Measurements from ENCODE around the gene TBC1D21. TPM values are rescaled to one million over a fixed set of nuclear protein-coding genes. Genes with fewer than 3 reads are reported as not detected.
A peak's percentile ranks its signal among the peaks of the same experiment; 100 is the strongest.

The TBC1D21 gene
- total RNA-seq, 2 donors from 2014 or later = not detected

DNA sequence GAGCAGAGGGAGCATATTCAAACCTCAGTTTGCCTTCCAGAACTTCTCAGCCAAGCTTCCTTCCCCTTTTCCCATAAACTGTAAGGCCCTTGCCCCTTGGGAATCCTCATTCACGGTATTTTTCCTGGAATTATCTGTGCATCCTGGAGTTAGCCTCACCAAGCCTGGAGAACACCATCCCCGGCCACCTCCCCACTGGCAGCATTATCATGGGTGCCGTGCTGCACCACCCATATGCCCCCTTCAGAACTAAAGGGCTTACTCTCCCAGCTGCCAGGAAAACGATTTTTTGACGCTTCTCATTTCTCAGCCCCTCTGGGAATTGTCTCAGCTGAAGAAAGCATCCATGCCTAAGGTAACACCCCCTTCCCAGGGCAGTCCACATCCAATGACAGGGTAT lies 20.9 kb upstream of the TBC1D21 start:
- ATAC-seq = no peak
- no peaks in the 10 kb centered on the region for H3K36me3 Mint-ChIP-seq

GRCh38 chr15:73854265-73854664 lies 19.1 kb upstream of the TBC1D21 start:
- no peak for DNase-seq (ENCODE audit: low spot score in 2 of 2)
- no peaks in the 10 kb centered on the region for H3K9me3 Mint-ChIP-seq
- H3K36me3 Mint-ChIP-seq = no peaks in the 10 kb centered on the region
- ATAC-seq = no peak
- no peak overlapping the region for H3K27ac Mint-ChIP-seq

More for the DNA sequence above, 20.9 kb upstream of the TBC1D21 start:
- Mint-ChIP-seq H3K9me3 (no peaks in the 10 kb centered on the region), H3K27ac (no peak overlapping the region)
- no peak for DNase-seq (ENCODE audit: low spot score in 2 of 2)

GRCh38 chr15:73856458-73857192 lies 16.7 kb upstream of the TBC1D21 start:
- DNase-seq (ENCODE audit: low spot score in 2 of 2) (no peak), ATAC-seq (no peak)
- Mint-ChIP-seq H3K9me3 (no peaks in the 10 kb centered on the region), H3K36me3 (no peaks in the 10 kb centered on the region), H3K27ac (peak overlapping the region in 1 of 2 donors; percentile 17)

- ATAC-seq = no peak
- Mint-ChIP-seq H3K36me3 (no peaks in the 10 kb centered on the region), H3K27ac (no peak overlapping the region), H3K9me3 (no peaks in the 10 kb centered on the region)
- no peak for DNase-seq (ENCODE audit: low spot score in 2 of 2)
These were observed 16.0 kb upstream of the TBC1D21 start for GRCh38 chr15:73857193-73857920.

- Mint-ChIP-seq H3K27ac (no peak overlapping the region), H3K9me3 (no peaks in the 10 kb centered on the region), H3K36me3 (no peaks in the 10 kb centered on the region)
- ATAC-seq (no peak), DNase-seq (ENCODE audit: low spot score in 2 of 2) (no peak)
These were observed 15.3 kb upstream of the TBC1D21 start for GRCh38 chr15:73858062-73858461.

DNA sequence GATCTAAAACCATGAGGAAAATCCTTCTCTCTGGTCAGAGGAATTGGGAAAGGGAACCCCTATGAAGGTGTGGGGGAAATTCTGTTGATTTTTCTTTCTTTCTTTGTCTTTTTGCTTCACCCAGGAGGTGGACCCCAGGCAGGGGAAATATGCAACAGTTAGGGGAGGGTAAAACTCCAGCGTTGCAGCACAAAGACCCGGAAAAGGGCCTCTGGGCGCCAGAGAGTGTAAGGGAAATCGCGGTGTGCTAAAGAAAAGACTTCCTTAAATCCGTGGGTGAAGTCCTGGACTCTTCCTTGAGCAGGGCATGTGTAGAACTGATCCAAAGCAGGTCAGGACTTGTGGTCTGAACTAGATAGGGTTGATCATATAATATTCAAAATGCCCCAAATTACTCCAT lies 11.1 kb upstream of the TBC1D21 start:
- Mint-ChIP-seq H3K36me3 (no peaks in the 10 kb centered on the region), H3K27ac (no peak overlapping the region), H3K9me3 (no peaks in the 10 kb centered on the region)
- DNase-seq (ENCODE audit: low spot score in 2 of 2) (no peak), ATAC-seq (no peak)

- Mint-ChIP-seq H3K36me3 (no peaks in the 10 kb centered on the region), H3K27ac (no peak overlapping the region), H3K9me3 (no peaks in the 10 kb centered on the region)
- ATAC-seq (no peak), DNase-seq (ENCODE audit: low spot score in 2 of 2) (no peak)
These were observed 8.0 kb upstream of the TBC1D21 start for GRCh38 chr15:73865379-73865778.

GRCh38 chr15:73865904-73866303 lies 7.5 kb upstream of the TBC1D21 start:
- H3K27ac Mint-ChIP-seq = no peak overlapping the region
- no peak for DNase-seq (ENCODE audit: low spot score in 2 of 2)
- H3K36me3 Mint-ChIP-seq = no peaks in the 10 kb centered on the region
- no peak for ATAC-seq
- no peaks in the 10 kb centered on the region for H3K9me3 Mint-ChIP-seq

- Mint-ChIP-seq H3K36me3 (no peaks in the 10 kb centered on the region), H3K27ac (no peak overlapping the region), H3K9me3 (no peaks in the 10 kb centered on the region)
- DNase-seq (ENCODE audit: low spot score in 2 of 2) (no peak), ATAC-seq (no peak)
These were observed 6.9 kb upstream of the TBC1D21 start for GRCh38 chr15:73866481-73866880.

- ATAC-seq = no peak
- Mint-ChIP-seq H3K36me3 (no peaks in the 10 kb centered on the region), H3K9me3 (no peaks in the 10 kb centered on the region), H3K27ac (no peak overlapping the region)
- DNase-seq (ENCODE audit: low spot score in 2 of 2) = no peak
These were observed 6.4 kb upstream of the TBC1D21 start for GRCh38 chr15:73866881-73867410.

GRCh38 chr15:73867426-73867825 lies 5.9 kb upstream of the TBC1D21 start:
- Mint-ChIP-seq H3K27ac (no peak overlapping the region), H3K9me3 (no peaks in the 10 kb centered on the region), H3K36me3 (no peaks in the 10 kb centered on the region)
- no peak for DNase-seq (ENCODE audit: low spot score in 2 of 2)
- no peak for ATAC-seq

DNA sequence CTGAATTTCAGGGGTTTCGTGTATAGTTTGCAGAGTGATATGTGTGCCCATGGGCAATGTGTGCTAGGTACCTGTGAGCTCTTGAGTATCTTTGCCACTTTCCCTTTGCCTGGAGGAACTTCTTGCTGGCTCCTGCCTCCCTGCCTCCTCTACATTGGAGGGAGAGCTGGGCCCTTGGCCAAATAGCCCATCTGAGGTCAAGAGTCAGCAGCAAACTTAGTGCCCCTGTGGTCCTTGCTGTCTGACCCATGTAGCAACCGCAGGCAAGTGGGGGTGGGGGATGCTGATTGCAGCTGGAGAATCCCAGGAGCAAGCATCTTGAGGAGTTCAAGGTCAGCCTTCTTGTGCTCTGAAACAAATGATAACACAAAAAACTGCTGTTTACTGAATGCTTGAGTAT lies 5.4 kb upstream of the TBC1D21 start:
- no peak overlapping the region for H3K27ac Mint-ChIP-seq

DNA sequence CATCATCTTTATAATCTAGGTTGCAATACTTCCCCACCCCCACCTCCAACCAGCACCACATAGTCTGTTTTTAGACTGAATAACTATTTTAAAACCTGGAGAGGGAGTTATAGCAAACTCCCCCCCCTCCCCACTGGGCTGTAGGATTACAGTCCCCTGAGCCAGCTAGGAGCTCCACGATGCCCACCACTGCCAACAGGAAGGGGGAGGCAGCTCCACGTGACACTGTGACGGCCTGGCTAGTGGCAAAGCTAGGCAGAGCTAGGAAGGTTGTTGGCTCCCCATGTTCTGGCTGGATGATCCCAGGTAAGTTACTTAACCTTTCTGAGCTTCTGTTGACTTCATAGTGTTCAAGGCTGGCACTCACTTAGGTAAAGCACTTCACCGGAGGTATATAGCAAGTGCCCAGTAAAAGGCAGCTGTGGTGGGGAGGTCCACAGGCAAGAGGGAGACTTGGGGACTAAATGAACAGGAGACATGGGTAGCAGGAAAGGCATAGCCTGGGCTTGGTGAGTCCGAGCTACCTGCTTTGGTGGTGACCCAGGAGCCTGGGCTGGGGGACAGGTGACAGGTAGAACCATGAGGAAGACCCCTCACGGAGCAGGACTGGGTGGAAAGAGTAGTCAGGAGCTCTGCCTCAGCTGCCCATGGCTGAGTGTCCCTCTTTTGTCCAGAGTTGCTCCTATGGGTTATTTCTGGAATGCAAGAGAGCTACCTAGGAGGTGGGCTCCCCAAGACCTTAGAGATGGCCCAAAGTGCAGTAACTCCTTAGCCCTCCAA lies 4.0 kb upstream of the TBC1D21 start:
- no peak for DNase-seq (ENCODE audit: low spot score in 2 of 2)
- ATAC-seq = no peak
- Mint-ChIP-seq H3K9me3 (no peaks in the 10 kb centered on the region), H3K36me3 (no peaks in the 10 kb centered on the region), H3K27ac (no peak overlapping the region)

More for the DNA sequence above, 5.4 kb upstream of the TBC1D21 start:
- DNase-seq (ENCODE audit: low spot score in 2 of 2) = no peak
- ATAC-seq = no peak
- H3K9me3 Mint-ChIP-seq = no peaks in the 10 kb centered on the region
- H3K36me3 Mint-ChIP-seq = no peaks in the 10 kb centered on the region

GRCh38 chr15:73870700-73871408 lies 2.5 kb upstream of the TBC1D21 start:
- ATAC-seq = no peak
- H3K9me3 Mint-ChIP-seq = no peaks in the 10 kb centered on the region
- peak overlapping the region in 1 of 2 donors; percentile 39 for H3K27ac Mint-ChIP-seq
- DNase-seq (ENCODE audit: low spot score in 2 of 2) = no peak
- no peaks in the 10 kb centered on the region for H3K36me3 Mint-ChIP-seq

GRCh38 chr15:73872346-73872745 lies 1.0 kb upstream of the TBC1D21 start:
- Mint-ChIP-seq H3K27ac (no peak overlapping the region), H3K36me3 (no peaks in the 10 kb centered on the region)
- DNase-seq (ENCODE audit: low spot score in 2 of 2) = no peak

DNA sequence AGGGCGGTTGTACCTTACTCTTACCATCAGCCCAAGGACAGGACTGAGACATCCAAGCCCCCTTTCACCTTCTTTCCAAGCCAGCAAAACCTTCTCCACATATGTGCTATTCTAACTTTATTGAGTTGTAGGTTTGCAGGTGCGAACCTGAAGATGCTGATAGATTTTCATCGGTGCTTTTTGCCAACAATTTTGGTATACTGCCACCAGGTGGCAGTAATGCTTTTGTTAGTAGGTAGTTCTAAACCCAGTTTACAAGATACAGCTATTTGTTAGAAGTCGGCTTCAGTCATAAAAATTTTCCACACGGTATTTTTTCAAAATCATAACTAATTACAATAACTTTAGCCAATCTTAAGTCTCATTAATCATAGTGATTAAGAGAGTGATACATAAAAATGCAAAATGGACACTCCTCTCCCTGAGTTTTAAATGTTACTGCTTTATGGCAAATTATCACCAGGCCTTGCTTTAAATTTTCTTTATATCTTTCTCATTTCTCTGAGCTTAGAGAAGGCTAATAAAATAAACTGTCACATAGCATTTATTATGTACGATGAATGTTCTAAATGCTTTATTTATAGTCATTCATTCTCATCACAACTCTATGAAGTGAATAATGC lies 636 bp downstream of the TBC1D21 start:
- DNase-seq (ENCODE audit: low spot score in 2 of 2) (peak in 1 of 2 donors; percentile 28), ATAC-seq (no peak)
- Mint-ChIP-seq H3K27ac (no peak overlapping the region), H3K36me3 (no peaks in the 10 kb centered on the region), H3K9me3 (no peaks in the 10 kb centered on the region)

More at GRCh38 chr15:73872346-73872745, 1.0 kb upstream of the TBC1D21 start:
- H3K9me3 Mint-ChIP-seq = no peaks in the 10 kb centered on the region
- no peak for ATAC-seq
